CD4-positive, alpha-beta T cell treated with Interleukin-10 for 1 hour (primary cell): Measurements from ENCODE around the gene SRSF12.
"Not testable (repeated sequence)": the region's sequence is repeated elsewhere in the genome, so short reads cannot be mapped to it uniquely, and the experiment has no call there.

Source experiments
- DNase-seq: peaks from one replicate; pipeline ENCODE4 v3.0.0-alpha.2; 2020

SRSF12 gene

DNA sequence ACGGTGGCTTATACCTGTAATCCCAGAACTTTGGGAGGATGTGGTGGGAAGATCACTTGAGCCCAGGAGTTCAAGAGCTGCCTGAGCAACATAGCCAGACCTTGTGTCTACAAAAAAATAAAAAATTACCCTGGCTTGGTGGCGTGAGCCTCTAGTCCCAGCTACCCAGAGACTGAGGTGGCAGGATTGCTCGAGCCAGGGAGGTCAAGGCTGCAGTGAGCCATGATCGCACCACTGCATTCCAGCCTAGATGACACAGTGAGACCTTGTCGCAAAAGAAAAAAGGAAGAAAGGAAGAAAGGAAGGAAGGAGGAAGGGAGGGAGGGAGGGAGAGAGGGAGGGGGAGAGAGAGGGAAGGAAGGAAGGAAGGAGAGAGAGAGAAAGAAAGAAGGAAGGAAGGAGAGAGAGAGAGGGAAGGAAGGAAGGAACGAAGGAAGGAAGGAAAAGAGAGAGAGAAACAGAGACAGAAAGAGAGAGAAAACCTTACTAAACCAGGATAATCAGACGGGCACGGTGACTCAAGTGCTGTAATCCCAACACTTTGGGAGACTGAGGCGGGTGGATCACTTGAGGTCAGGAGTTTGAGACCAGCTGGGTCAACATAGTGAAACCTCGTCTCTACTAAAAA is 48.2 kb downstream of the SRSF12 start:
- DNase-seq, result no peak

DNA sequence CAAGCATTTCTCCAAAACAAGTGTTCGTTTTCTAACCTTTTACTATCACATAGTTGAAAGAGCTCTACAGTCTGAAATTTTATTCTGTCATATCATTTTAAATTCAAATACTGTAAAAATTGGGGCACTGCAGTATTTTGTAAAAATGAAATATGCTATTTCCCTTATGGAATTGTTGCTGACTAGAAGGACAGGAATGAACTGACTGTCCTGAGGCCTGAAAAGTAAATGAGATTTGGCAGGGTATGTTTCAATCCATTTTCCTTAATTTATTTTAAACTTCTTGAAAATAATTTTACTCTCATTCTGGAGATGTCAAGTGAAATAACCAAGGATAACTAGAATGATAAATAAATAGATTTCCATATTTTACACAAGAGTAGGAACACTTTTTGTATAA is 49.2 kb downstream of the SRSF12 start:
- no peak for DNase-seq

DNA sequence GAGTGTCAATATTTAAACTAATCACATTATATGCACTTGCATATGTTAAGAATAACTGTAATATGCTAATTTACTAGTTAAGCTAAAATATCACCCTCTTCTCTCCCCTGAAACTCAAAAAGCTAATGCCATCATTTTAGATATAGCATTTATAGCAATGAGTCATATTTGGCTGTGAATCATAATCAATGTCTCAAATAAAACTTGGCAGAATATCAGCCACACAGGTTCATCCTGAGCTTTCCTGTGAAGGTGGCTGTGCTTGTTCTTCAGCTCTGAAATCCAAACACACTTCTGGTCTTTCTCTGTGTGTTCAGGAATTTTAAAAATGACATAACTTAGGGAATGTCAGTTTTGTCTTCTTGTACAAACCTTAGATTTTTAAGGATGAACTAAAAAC is 50.1 kb downstream of the SRSF12 start:
- DNase-seq, result no peak

DNA sequence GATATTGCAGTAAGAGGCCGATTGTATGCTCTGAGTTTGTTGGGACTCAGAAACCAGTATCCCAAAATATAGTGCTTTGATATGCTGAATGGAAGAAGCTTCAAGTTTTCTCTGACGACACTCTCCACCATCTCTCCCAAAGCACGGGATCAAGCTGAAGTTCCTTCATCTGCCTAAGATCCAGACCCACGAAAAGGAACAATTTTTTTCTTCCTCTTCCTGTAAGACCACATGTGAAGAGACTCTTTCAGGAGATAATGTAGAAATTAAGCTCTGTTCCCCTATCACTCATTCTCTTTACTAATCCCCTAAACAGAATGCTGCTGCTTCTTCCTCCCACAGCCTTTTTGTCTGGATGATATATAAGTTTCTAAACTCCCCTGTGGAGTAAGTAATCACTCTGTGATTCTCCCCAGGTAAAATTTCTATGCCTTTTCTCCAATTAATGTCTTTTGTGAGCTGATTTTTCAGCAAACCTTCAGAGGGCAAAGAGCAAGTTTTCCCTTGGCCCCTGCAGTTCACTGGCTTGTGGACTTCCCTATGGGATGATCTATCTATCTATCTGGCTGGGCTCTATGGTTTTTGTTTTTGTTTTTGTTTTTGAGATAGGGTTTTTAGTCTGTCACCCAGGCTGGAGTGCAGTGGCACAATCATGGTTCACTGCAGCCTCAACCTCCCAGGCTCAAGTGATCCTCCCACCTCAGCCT is 50.8 kb downstream of the SRSF12 start:
- DNase-seq, result no peak

DNA sequence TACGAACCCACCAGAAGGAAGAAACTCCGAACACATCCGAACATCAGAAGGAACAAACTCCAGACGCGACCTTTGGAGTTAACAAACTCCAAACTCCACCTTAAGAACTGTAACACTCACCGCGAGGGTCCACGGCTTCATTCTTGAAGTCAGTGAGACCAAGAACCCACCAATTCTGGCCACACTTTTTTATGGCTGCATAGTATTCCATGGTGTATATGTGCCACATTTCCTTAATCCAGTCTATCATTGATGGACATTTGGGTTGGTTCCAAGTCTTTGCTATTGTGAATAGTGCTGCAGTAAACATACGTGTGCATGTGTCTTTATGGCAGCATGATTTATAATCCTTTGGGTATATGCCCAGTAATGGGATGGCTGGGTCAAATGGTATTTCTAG is 51.8 kb downstream of the SRSF12 start:
- DNase-seq, result not testable (repeated sequence)

DNA sequence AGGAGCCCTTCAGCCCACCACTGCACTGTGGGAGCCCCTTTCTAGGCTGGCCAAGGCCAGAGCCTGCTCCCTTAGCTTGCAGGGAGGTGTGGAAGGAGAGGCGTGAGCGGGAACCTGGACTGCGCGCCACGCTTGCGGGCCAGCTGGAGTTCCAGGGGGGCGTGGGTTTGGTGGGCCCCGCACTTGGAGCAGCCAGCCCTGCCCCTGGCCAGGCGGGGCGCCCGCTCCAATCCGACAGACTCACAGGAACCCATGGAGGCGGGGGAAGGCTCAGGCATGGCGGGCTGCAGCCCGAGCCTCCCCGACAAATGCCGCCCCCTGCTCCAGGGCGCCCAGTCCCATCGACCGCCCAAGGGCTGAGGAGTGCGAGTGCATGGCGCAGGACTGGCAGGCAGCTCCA is 52.9 kb downstream of the SRSF12 start:
- DNase-seq, result not testable (repeated sequence)

DNA sequence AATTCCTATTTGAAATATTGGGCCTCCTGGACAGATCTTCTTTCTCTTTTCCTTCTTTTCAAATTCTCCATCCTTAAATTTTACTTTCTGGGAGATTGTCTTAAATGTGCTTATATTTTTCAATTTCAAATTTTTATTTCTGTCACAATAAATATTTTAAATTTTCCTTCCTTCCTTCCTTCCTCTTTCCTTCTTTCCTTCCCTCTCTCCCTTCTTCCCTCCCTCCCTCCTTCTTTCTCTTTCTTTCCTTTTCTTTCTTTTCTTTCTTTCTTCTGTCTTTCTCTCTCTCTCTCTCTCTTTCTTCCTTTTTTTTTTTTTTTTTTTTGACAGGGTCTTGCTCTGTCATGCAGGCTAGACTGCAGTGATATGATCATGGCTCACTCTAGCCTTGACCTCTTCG is 54.0 kb downstream of the SRSF12 start:
- no peak for DNase-seq

DNA sequence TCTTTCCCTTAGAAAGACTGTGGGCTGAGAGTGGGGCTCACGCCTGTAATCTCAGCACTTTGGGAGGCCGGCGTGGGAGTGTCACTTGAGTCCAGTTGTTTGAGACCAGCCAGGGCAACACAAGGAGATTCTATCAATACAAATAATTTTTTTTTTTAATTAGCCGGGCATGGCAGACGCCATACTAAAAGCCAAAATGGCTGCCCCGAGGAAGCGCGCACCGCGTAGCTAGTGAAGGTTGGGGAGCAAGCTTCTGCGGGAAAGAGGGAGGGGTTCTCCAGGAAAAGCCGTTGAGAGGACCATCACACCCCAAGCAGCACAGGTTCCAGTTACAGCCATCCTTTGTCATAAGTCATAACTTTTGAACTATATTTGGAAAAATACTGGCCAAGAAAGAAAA is 58.6 kb downstream of the SRSF12 start:
- DNase-seq, result no peak

- no peak for DNase-seq
These were observed 59.2 kb downstream of the SRSF12 start for GRCh38 chr6:89058627-89059026.

GRCh38 chr6:89057759-89058158 is 60.1 kb downstream of the SRSF12 start:
- no peak for DNase-seq

DNA sequence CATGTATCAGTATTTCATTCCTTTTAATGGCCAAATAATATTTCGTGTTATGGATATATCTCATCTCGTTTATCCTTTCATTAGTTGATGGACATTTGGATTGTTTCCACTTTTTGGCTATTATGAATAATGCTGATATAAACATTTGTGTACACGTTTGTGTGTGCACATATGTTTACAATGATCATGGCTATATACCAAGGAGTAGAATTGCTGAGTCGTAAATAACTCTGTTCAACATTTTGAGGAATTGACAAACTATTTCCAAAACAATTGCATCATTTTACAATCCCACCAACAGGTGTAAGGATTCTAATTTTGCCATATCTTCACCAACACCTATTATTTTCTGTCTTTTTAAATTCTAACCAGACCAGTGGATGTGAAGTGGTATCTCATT is 63.7 kb downstream of the SRSF12 start:
- DNase-seq, result no peak

- DNase-seq, result no peak
These were observed 66.2 kb downstream of the SRSF12 start for GRCh38 chr6:89051676-89052075.

DNA sequence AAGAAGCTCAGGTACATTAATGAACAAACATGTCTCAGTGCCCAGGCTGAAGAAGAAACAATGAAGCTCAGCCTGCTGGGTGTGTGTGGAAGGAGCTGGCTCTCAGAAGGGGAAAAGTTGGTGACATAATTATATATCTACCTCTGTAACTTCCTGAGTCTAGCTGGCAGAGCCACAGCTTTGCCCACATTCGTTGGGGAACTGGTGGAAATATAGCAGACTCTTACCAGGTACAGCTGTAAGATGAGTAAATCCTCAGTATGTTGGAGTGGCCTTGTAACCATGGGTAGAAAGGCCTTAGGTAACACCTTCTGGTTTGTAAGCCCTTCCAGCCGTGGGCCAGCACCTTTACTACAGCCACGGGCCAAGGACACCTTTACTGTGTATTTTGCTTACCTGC is 67.2 kb downstream of the SRSF12 start:
- DNase-seq, result no peak

- DNase-seq, result no peak
These were observed 67.7 kb downstream of the SRSF12 start for GRCh38 chr6:89050155-89050554.

DNA sequence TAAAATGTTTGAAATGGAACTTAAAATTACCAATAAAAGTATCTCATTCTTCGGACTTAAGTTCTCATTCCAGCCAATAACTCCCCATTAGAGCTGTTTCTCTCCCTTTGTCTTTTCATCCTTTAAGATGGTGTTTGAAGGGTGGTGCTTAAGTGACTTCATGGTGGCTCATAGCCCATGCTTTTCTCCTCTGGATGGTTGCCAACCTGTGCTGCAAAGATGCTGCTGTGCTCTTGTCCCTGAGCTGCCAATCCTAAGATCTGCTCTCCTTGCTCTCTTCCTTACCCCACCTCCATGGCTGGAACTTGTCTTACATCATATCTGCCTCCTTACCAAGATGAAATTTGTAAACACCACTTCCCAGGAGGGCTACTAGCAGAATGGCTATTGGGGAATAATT is 68.9 kb downstream of the SRSF12 start:
- DNase-seq, result no peak

- DNase-seq, result no peak
These were observed 69.5 kb downstream of the SRSF12 start for GRCh38 chr6:89048288-89048923.

GRCh38 chr6:89047473-89047872 is 70.4 kb downstream of the SRSF12 start:
- no peak for DNase-seq
